H1 (cell line): Measurements from ENCODE around the gene SSU72. TPM values are rescaled to one million over a fixed set of nuclear protein-coding genes. Genes with fewer than 3 reads are reported as not detected.

ENCODE experiments used
- CTCF ChIA-PET: fragments of 300-600 bp; sonication (Branson Sonifier 250); formaldehyde crosslinking; loops from one replicate; lab custom pipeline; 2021; ENCODE audit not compliant: partially characterized antibody; lab: Charles Lee
- POLR2A ChIA-PET: fragments of 300-600 bp; sonication (Branson Sonifier 250); formaldehyde crosslinking; loops from one replicate; lab custom pipeline; 2021; ENCODE audit warnings: inconsistent platforms; ENCODE audit not compliant: partially characterized antibody; lab: Charles Lee
- DNase-seq, 2 experiments: peaks; one replicate each; pipeline versions ENCODE4 v3.0.0 to v3.0.0-alpha.2; 2010 to 2022; ENCODE audit warnings: low spot score in 2 of 2, low read depth in 1 of 2, mixed read lengths in 1 of 2
- FAIRE-seq: peaks from 2 replicates; lab custom pipeline; 2011; peaks lifted over from hg19 to GRCh38; lab: Jason Lieb, UNC
- H2AFZ ChIP-seq: 2 replicates; pipeline ENCODE4 v1.8.1; 2012; ENCODE audit warnings: low read length, inconsistent platforms
- H2AK5ac ChIP-seq: 2 replicates; pipeline ENCODE4 v1.6.1; 2013; ENCODE audit warnings: low read depth, low read length
- H2BK120ac ChIP-seq: replicated peaks from 2 replicates; pipeline ENCODE3; 2013; ENCODE audit warnings: low read depth, low read length, inconsistent platforms
- H2BK12ac ChIP-seq: 2 replicates; pipeline ENCODE4 v1.6.1; 2013; ENCODE audit warnings: low read depth, low read length
- H2BK15ac ChIP-seq: 2 replicates; pipeline ENCODE4 v1.6.1; 2013; ENCODE audit warnings: low read length
- H2BK20ac ChIP-seq: 2 replicates; pipeline ENCODE4 v1.6.1; 2013; ENCODE audit warnings: low read length
- H2BK5ac ChIP-seq: 2 replicates; pipeline ENCODE4 v1.6.1; 2013; ENCODE audit warnings: low read depth, low read length
- H3K14ac ChIP-seq: 2 replicates; pipeline ENCODE4 v1.6.1; 2013; ENCODE audit warnings: inconsistent platforms; ENCODE audit not compliant: insufficient read length
- H3K18ac ChIP-seq: 2 replicates; pipeline ENCODE4 v1.6.1; 2013; ENCODE audit warnings: low read length; ENCODE audit errors: extremely low read depth
- H3K23ac ChIP-seq: 2 replicates; pipeline ENCODE4 v1.6.1; 2013; ENCODE audit warnings: inconsistent platforms; ENCODE audit not compliant: insufficient read length
- H3K23me2 ChIP-seq: 2 replicates; pipeline ENCODE4 v1.6.1; 2013; ENCODE audit warnings: low read depth, low read length
- H3K27ac ChIP-seq: 2 replicates; pipeline ENCODE4 v1.6.1; 2011; ENCODE audit warnings: low read depth, low read length, inconsistent platforms
- H3K27me3 ChIP-seq, 4 experiments: replicated peaks in 1 of 4; 1 replicate in 1 of 4; 2 replicates in 3 of 4; pipeline versions ENCODE4 v1.6.1 to v1.8.1; 2011 to 2013; ENCODE audit warnings: low read length in 3 of 4, mild to moderate bottlenecking in 3 of 4, inconsistent platforms in 2 of 4, mixed read lengths in 2 of 4, moderate library complexity in 1 of 4; ENCODE audit not compliant: control insufficient read depth in 3 of 4, insufficient read depth in 3 of 4; ENCODE audit errors: extremely low read depth in 1 of 4
- H3K36me3 ChIP-seq, 4 experiments: 2 replicates each; pipeline versions ENCODE4 v1.6.1 to v1.8.1; 2011 to 2013; ENCODE audit warnings: mild to moderate bottlenecking in 4 of 4, low read length in 3 of 4, moderate library complexity in 2 of 4, control low read depth in 1 of 4, inconsistent platforms in 1 of 4; ENCODE audit not compliant: insufficient read depth in 4 of 4, control insufficient read depth in 2 of 4
- H3K4ac ChIP-seq: replicated peaks from 2 replicates; pipeline ENCODE3; 2013; ENCODE audit warnings: low read length, low read depth, mixed read lengths, inconsistent platforms; ENCODE audit not compliant: insufficient read length
- H3K4me1 ChIP-seq, 4 experiments: replicated peaks in 1 of 4; 1 replicate in 1 of 4; 2 replicates in 3 of 4; pipeline versions ENCODE4 v1.6.1 to v1.8.1; 2011 to 2013; ENCODE audit warnings: low read length in 3 of 4, inconsistent platforms in 2 of 4, mixed read lengths in 1 of 4; ENCODE audit not compliant: insufficient read depth in 4 of 4, control insufficient read depth in 3 of 4
- H3K4me2 ChIP-seq, 2 experiments: 2 replicates each; pipeline versions ENCODE4 v1.6.1 to v1.8.1; 2011 to 2013; ENCODE audit warnings: low read depth in 2 of 2, low read length in 2 of 2, control low read depth in 1 of 2, inconsistent platforms in 1 of 2, mild to moderate bottlenecking in 1 of 2; ENCODE audit not compliant: insufficient read depth in 1 of 2
- H3K4me3 ChIP-seq, 4 experiments: fragments of 200-600, 300-600 bp in 1 of 4; sonication (generic), shearing (Covaris generic), sonication (Bioruptor Twin) in 1 of 4; 2 replicates each; pipeline versions ENCODE4 v1.5.1 to v1.8.1; 2011 to 2016; ENCODE audit warnings: low read length in 4 of 4, low read depth in 3 of 4, control low read depth in 2 of 4, inconsistent platforms in 2 of 4, mild to moderate bottlenecking in 2 of 4, mixed read lengths in 1 of 4, moderate library complexity in 1 of 4; ENCODE audit not compliant: insufficient read depth in 2 of 4; ENCODE audit errors: extremely low read depth in 1 of 4
- H3K56ac ChIP-seq: replicated peaks from 2 replicates; pipeline ENCODE3; 2013; ENCODE audit warnings: low read depth, mild to moderate bottlenecking, mixed read lengths, low read length, inconsistent platforms; ENCODE audit not compliant: insufficient read length
- H3K79me1 ChIP-seq: 2 replicates; pipeline ENCODE4 v1.6.1; 2013; ENCODE audit warnings: low read depth, low read length, control low read depth
- H3K79me2 ChIP-seq, 2 experiments: 2 replicates each; pipeline versions ENCODE4 v1.6.1 to v1.8.1; 2012 to 2013; ENCODE audit warnings: low read length in 2 of 2, mild to moderate bottlenecking in 2 of 2, inconsistent platforms in 1 of 2; ENCODE audit not compliant: insufficient read depth in 2 of 2, control insufficient read depth in 1 of 2
- H3K9ac ChIP-seq, 4 experiments: replicated peaks in 1 of 4; 1 replicate in 1 of 4; 2 replicates in 3 of 4; pipeline versions ENCODE4 v1.6.1 to v1.8.1; 2011 to 2013; ENCODE audit warnings: low read depth in 3 of 4, low read length in 3 of 4, control low read depth in 2 of 4, mild to moderate bottlenecking in 2 of 4, moderate library complexity in 2 of 4, inconsistent platforms in 1 of 4; ENCODE audit errors: extremely low read depth in 1 of 4
- H3K9me3 ChIP-seq, 2 experiments: 2 replicates each; pipeline versions ENCODE4 v1.6.1 to v1.8.1; 2012 to 2013; ENCODE audit warnings: mild to moderate bottlenecking in 2 of 2, moderate library complexity in 2 of 2, control low read depth in 1 of 2, inconsistent platforms in 1 of 2, low read depth in 1 of 2, low read length in 1 of 2, mixed read lengths in 1 of 2; ENCODE audit not compliant: insufficient read depth in 2 of 2
- H4K20me1 ChIP-seq, 2 experiments: replicated peaks in 1 of 2; 2 replicates each; pipeline versions ENCODE3 to v1.8.1; 2011 to 2013; ENCODE audit warnings: inconsistent platforms in 2 of 2, low read length in 2 of 2, mild to moderate bottlenecking in 1 of 2; ENCODE audit not compliant: insufficient read depth in 2 of 2, control insufficient read depth in 1 of 2
- H4K5ac ChIP-seq: 2 replicates; pipeline ENCODE4 v1.6.1; 2013; ENCODE audit warnings: low read length, low read depth, mixed read lengths, inconsistent platforms; ENCODE audit not compliant: insufficient read length
- H4K8ac ChIP-seq: 2 replicates; pipeline ENCODE4 v1.8.0; 2013; ENCODE audit warnings: mild to moderate bottlenecking, moderate library complexity, low read length, inconsistent platforms; ENCODE audit not compliant: insufficient read depth; ENCODE audit errors: extremely low read depth
- H4K91ac ChIP-seq: replicated peaks from 2 replicates; pipeline ENCODE3; 2013; ENCODE audit warnings: low read length, mixed read lengths, inconsistent platforms; ENCODE audit not compliant: insufficient read length
- CBX8 ChIP-seq: fragments of 300-800, 300-1000 bp; sonication (generic); IDR thresholded peaks from 2 replicates; pipeline ENCODE4 v1.7.1; 2016; ENCODE audit warnings: low read depth, low read length, borderline replicate concordance
- CHD2 ChIP-seq: IDR thresholded peaks from 2 replicates; pipeline ENCODE4 v1.6.1; 2012; ENCODE audit warnings: low read length, improper control_type of control experiment
- EZH2 ChIP-seq: fragments of 200-600 bp; sonication (generic); IDR thresholded peaks from 2 replicates; pipeline ENCODE4 v1.7.1; 2012; ENCODE audit warnings: low read depth, mild to moderate bottlenecking, moderate library complexity, low read length, inconsistent platforms; ENCODE audit not compliant: severe bottlenecking
- GTF2F1 ChIP-seq: IDR thresholded peaks from 2 replicates; pipeline ENCODE4 v1.6.1; 2012; ENCODE audit warnings: low read depth, low read length, improper control_type of control experiment, borderline replicate concordance
- HDAC6 ChIP-seq: IDR thresholded peaks from one replicate; pipeline ENCODE4 v1.7.1; 2012; ENCODE audit warnings: low read depth, mild to moderate bottlenecking, inconsistent platforms, low read length, moderate library complexity
- KDM1A ChIP-seq: fragments of 200-600, 300-600 bp; sonication (generic); IDR thresholded peaks from 2 replicates; pipeline ENCODE4 v1.7.1; 2016; ENCODE audit warnings: mild to moderate bottlenecking, low read length, borderline replicate concordance
- NANOG ChIP-seq: IDR thresholded peaks from 2 replicates; pipeline ENCODE4 v1.6.1; 2011; ENCODE audit warnings: low read length, low read depth, mild to moderate bottlenecking, inconsistent platforms; ENCODE audit not compliant: insufficient read depth, poor library complexity, severe bottlenecking
- POLR2AphosphoS5 ChIP-seq: IDR thresholded peaks from 2 replicates; pipeline ENCODE4 v1.6.1; 2011; ENCODE audit warnings: low read depth, low read length
- SIX5 ChIP-seq: IDR thresholded peaks from 2 replicates; pipeline ENCODE4 v1.6.1; 2011; ENCODE audit warnings: mild to moderate bottlenecking, low read depth, low read length
- SP1 ChIP-seq: IDR thresholded peaks from 2 replicates; pipeline ENCODE4 v1.6.1; 2011; ENCODE audit warnings: low read depth, low read length
- TAF1 ChIP-seq: IDR thresholded peaks from 2 replicates; pipeline ENCODE4 v1.6.1; 2011; ENCODE audit warnings: mild to moderate bottlenecking, low read depth, low read length
- TCF12 ChIP-seq: IDR thresholded peaks from 2 replicates; pipeline ENCODE4 v1.6.1; 2011; ENCODE audit warnings: low read depth, mild to moderate bottlenecking, low read length
- WGBS, 2 experiments: shearing (Covaris generic) in 1 of 2; methylation state at CpG; one replicate each; pipeline versions ENCODE4 v1.1.6 to v1.1.7; 2013 to 2015; ENCODE audit warnings: low lambda C conversion rate in 2 of 2, mixed read lengths in 2 of 2, inconsistent platforms in 1 of 2, low coverage in 1 of 2, missing lambda C conversion rate in 1 of 2; ENCODE audit not compliant: insufficient replicate concordance in 2 of 2, insufficient coverage in 1 of 2, insufficient read length in 1 of 2; ENCODE audit errors: extremely low coverage in 1 of 2, missing lambda C conversion rate in 1 of 2; 5-methylcytosine and 5-hydroxymethylcytosine counted together
- polyA plus RNA-seq, 7 experiments: library from polyadenylated mRNA; depleted of rRNA in 3 of 7; stranded (reverse) in 5 of 7; unstranded in 2 of 7; fragments of >200 nt in 5 of 7; fragments of 200-250 nt in 2 of 7; gene quantifications; 1 replicate in 5 of 7; 2 replicates in 1 of 7; 4 replicates in 1 of 7; pipeline versions ENCODE4 v1.2.1 to v1.2.3, GENCODE V29; 2011 to 2013; ENCODE audit warnings: missing spikeins in 2 of 7, mixed read lengths in 2 of 7
- total RNA-seq: library from RNA; stranded (reverse); fragmentation: NEBNext Ultra II Directional; extraction: Animal tissue kit (Norgen Biotek cat#: 25700); gene quantifications from 2 replicates; pipeline ENCODE4 v1.2.1, GENCODE V29; 2021
- TF ChIP-seq, protein P1 (sequence below): IDR thresholded peaks from 2 replicates; pipeline ENCODE4 v1.6.1; 2012; ENCODE audit warnings: inconsistent platforms

Gene SSU72
- total and polyA plus RNA-seq, 2 of the 8 experiments (the other 6 are each of a cell fraction or from before 2014, with no cell fraction given): 110 to 165 TPM

DNA sequence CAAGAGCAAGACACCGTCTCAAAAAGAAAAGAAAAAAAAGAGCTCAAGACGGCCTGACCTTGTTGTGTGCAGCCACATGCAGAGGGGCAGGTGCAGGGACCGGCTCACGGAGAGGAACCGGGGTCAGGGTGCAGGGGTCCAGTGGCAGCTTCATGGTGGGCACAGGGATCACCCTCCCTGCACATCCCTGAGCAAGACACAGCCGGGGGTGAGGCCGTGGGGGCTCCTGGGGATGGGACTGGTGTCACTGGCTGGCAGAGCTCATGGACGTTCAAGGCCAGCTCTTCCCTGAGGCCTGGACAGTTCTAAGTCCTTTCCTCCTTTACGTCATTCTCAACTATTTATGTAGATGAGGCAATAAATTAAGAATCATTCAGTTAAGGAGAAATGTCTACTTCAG, 27.7 kb downstream of the SSU72 start:
- WGBS, 2 experiments: 92% methylated on average over 8 of the region's 9 CpGs; no CpG with 5 or more reads in 1 of the 2 experiments
- Histone ChIP-seq H3K4me3 (no peak overlapping the region), H3K27ac (no peak overlapping the region), H2BK12ac (no peak overlapping the region), H4K5ac (no peak overlapping the region), H3K79me2 (peaks cover 0 to 9% of the 10 kb centered on the region in 2 experiments; a peak in 1 of 4 replicates), H4K91ac (no peak overlapping the region), H3K56ac (no peak overlapping the region), H3K27me3 (no peaks in the 10 kb centered on the region), H2AK5ac (no peak overlapping the region), H3K4me2 (no peak overlapping the region), H3K79me1 (peaks cover 11% of the 10 kb centered on the region), H2BK15ac (no peak overlapping the region), H2BK120ac (no peak overlapping the region), H2BK20ac (no peak overlapping the region), H3K14ac (no peak overlapping the region), H3K23me2 (no peaks in the 10 kb centered on the region), H3K4me1 (no peaks in the 10 kb centered on the region; a peak in 1 of 7 replicates), H3K36me3 (peaks cover 0 to 15% (median 7%) of the 10 kb centered on the region in 4 experiments; a peak in 3 of 8 replicates), H3K4ac (no peak overlapping the region), H3K18ac (no peak overlapping the region), H2BK5ac (no peak overlapping the region), H3K9me3 (no peaks in the 10 kb centered on the region), H3K9ac (no peak overlapping the region), H4K8ac (no peak overlapping the region), H4K20me1 (peaks cover 15 to 24% of the 10 kb centered on the region in 2 experiments), H2AFZ (no peak overlapping the region), H3K23ac (no peak overlapping the region)
- ChIA-PET CTCF (interaction anchor here (0.8 to 1.7 kb wide), 7 partner anchors 9 to 70 kb away, joined by 3 to 6 read pairs (median 3); no protein-coding TSS in a partner anchor), POLR2A (interaction anchor here (1.8 to 23.0 kb wide), 2 partner anchors 10 to 17 kb away, joined by 6 to 367 read pairs; no protein-coding TSS in a partner anchor)
- FAIRE-seq (no peak), DNase-seq (no peak)
- TF ChIP-seq, protein P1, sequence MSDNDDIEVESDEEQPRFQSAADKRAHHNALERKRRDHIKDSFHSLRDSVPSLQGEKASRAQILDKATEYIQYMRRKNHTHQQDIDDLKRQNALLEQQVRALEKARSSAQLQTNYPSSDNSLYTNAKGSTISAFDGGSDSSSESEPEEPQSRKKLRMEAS: no peak
- no peak for TF ChIP-seq SIX5
- no peak for TF ChIP-seq HDAC6
- no peak for TF ChIP-seq CHD2
- TF ChIP-seq TAF1: no peak
- TF ChIP-seq NANOG: no peak
- TF ChIP-seq EZH2: no peak
- TF ChIP-seq GTF2F1: no peak
- TF ChIP-seq POLR2AphosphoS5: no peak
- no peak for TF ChIP-seq TCF12
- TF ChIP-seq SP1: no peak
- no peak for TF ChIP-seq KDM1A
- no peak for TF ChIP-seq CBX8
